NCI-H1417 treated with DMSO at 0.1 percent for 48 hours (cell line): ENCODE results near the gene PANX2.
"Not testable (repeated sequence)": the region's sequence is repeated elsewhere in the genome, so short reads cannot be mapped to it uniquely, and the experiment has no call there.

Source experiments
- DNase-seq: peaks from one replicate; lab custom pipeline; 2025; lab: John Stamatoyannopoulos, UW

Gene PANX2, protein sequence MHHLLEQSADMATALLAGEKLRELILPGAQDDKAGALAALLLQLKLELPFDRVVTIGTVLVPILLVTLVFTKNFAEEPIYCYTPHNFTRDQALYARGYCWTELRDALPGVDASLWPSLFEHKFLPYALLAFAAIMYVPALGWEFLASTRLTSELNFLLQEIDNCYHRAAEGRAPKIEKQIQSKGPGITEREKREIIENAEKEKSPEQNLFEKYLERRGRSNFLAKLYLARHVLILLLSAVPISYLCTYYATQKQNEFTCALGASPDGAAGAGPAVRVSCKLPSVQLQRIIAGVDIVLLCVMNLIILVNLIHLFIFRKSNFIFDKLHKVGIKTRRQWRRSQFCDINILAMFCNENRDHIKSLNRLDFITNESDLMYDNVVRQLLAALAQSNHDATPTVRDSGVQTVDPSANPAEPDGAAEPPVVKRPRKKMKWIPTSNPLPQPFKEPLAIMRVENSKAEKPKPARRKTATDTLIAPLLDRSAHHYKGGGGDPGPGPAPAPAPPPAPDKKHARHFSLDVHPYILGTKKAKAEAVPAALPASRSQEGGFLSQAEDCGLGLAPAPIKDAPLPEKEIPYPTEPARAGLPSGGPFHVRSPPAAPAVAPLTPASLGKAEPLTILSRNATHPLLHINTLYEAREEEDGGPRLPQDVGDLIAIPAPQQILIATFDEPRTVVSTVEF

DNA sequence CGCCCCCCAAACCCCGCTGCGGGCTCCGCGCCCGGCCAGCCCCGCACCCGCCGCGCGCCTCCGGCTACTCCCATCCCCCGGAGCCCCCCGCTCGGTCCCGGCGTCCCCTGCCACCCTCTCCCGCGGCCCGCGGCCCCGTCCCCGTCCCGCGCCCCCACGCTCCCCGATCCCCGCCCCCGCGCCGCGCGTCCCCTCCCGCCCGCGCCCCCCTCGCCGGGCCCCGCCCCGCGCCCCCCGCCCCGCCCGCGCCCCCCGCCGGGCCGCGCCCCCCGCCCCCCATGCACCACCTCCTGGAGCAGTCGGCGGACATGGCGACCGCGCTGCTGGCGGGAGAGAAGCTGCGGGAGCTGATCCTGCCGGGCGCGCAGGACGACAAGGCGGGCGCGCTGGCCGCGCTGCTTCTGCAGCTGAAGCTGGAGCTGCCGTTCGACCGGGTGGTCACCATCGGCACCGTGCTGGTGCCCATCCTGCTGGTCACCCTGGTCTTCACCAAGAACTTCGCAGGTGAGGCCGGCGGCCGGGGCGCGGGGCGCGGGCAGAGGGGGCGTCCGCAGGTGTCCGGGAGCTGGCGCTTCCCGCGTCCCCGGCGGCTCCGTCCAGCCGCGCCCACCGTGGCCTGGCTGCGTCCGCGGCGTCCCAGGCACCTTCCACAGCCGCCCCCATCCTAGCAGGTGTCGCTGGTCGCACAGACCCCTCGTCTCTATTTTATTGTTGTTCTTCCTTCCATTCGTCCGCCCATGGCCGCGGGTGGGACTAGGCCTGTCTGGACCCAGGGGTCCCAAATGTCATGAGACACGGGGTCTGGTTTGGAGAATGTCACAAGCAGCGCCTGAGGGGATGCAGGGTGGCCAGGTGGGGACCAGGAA lies at the start of gene PANX2:
TSS of gene PANX2 (plus strand) at position 279 of the 866 bp plus-strand sequence. CDS start at position 279, 0 bp downstream.
- DNase-seq, result no peak

DNA sequence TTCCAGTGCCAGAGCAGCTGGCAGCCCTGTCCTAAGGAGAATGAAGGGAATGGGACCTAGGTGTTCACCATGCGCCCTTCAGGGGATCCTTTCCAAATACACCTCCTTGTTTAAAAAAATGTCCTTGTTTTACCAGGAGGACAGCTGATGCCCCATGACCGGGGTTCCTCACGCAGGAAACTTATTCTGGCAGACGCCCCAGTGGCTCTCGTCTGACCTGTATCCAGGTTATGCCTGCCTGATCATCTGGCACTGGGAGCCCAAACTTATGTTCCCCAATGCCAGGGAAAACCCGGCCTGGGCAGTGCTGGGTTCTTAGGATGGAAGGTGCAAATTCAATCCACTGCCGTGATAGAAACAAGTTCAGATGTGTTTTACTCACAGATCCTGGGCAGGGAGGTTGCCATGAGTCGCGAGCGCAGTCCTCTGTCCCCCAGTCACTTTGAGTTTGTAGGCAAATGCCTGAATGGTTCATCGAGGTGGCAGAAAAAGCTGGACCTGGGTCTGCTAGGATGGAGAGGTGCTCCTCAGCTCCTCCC lies 49.3 kb upstream of the PANX2 start:
- no peak for DNase-seq

DNA sequence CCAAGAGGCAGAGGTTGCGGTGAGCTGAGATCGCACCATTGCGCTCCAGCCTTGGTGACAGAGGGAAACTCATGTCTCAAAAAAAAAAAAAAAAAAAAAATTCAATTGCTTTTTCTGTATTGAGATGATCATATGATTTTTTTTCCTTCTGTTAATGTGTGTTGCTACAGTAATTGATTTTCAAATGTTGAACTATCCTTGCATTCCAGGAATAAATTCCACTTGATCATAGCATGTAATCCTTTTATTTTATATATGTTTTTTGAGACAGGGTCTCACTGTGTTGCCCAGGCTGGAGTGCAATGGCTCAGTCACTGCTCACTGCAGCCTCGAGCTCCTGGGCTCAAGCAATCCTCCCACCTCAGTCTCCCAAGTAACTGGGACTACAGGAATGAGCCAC lies 47.4 kb upstream of the PANX2 start:
- no peak for DNase-seq

DNA sequence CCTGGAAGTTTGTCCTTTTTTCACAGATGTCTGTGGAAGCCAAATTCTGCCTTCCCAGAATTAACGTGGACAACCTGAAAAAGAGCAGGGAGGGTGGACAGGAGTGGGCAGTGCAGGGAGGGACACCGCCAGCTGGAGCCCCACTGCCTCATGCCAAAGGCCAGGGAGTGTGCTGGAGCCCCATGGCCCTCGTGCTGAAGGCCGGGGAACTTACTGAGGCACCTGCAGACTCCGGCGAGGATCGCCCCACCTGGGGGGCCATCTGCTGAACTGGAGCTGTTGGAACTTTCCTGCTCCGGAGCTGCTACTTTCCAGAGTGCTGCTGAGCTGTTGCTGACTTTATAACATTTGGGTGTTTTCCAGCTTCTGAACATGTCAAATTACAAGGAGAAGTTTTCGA lies 45.5 kb upstream of the PANX2 start:
- no peak for DNase-seq

DNA sequence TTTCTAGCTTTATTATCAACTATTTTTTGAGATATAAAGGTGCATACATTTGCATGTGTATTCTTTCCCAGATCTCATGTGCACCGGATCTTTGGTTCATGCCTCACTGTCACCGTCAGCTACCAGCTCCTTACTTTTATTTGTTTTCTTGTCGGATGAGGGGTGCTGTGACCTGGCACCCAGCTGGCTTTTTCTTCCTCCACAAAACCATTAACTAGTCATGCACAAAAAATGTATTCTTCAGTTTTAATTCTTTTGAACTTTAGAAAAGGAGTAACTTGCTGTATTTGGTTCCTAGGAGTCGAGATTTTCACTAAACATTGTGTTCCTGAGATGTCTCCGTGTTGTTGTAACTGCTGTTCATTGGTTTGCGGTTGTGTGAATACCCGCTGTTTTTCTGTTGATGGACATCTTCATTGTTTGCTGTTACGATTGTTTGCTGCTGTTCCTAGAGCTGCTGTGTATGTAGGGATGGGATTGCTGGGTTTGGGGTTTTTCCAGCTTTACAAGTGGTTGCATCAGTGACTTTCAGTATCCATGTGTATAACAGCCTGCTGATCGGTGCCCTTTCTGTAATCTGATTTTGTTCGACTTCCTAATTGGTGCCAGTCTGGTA lies 41.3 kb upstream of the PANX2 start:
- DNase-seq, result no peak

DNA sequence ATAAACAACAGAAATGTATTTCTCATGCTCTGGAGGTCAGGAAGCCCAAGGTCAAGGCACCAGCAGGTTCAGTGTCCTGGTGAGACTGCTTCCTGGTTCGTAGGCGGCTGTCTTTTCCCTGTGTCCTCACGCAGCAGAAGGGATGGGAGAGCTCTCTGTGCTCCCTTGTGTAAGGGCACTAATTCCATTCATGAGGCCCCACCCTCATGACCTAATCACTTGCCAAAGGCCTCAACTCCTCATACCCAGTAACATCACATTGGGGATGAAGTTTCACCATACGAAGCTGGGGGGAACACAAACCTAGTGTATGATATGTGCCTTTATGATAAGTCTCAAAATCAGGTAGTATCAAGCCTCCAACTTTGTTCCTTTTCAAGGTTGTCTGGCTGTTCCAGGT lies 38.6 kb upstream of the PANX2 start:
- no peak for DNase-seq

DNA sequence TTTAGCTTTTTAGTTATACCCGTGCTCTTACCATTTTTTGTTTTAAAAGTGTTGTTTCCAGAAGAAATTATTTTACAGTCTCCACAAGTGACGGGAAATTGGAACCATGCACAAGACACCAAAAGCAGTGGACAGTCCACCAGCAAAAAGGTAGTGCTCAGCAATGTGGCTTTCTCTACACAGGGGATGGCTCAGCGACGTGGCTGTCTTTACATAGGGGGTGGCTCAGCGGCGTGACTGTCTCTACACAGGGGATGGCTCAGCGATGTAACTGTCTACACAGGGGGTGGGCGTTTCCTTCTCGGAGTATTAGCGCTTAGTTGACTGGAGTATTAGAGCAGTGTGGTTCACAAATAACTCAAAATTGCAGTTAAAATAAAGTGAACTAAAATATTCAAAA lies 36.0 kb upstream of the PANX2 start:
- no peak for DNase-seq

DNA sequence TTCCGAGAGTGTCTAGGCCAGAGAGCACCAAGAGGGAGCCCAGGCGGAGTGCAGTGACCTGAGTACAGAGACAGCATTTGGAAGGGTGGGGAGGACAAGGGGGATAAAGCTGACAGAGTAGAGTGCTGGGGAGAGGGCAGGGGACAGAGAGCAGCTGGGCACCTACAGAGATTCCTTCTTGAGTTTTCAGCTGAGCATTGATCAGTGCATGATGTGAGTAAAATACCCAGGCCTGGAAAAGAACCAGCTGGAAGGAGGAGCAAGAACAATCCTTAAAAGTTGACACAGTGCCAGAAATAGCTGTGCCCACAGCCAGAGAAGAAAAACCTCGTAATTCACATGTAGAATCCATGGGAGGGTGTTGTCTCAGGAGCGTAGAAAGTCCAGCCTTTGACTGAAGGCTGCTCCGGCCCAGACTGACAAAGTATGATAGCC lies 33.9 kb upstream of the PANX2 start:
- no peak for DNase-seq

DNA sequence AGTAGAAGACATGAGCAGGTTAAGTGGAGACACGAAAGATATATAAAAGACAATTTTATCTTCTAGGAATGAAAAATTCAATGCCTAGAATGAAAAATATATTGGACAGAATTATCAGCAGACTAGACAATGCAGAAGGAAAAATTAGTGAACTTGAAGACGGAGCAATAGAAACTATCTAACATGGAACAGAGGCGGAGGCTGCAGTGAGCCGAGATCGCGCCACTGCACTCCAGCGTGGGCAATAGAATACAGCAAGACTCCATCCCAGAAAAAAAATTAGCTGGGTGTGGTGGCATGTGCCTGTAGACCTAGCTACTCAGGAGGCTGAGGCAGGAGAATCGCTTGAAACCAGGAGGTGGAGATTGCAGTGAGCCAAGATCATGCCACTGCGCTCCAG lies 33.3 kb upstream of the PANX2 start:
- DNase-seq, result not testable (repeated sequence)

DNA sequence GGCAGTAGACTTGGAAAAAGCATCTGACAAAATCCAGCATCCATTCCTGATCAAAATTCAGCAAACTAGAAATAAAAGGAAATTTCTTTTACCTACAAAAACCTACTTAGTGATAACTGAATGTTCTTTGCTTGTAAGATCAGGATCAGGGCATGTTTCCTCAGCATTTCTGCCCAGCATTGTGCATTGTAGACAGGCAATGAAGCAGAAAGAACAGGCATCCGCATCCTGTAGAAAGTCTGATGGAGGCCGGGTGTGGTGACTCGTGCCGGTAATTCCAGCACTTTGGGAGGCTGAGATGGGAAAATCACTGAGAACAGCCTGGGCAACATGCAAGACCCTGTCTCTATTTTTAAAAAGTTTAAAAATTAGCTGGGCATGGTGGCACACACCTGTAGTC lies 32.5 kb upstream of the PANX2 start:
- no peak for DNase-seq

DNA sequence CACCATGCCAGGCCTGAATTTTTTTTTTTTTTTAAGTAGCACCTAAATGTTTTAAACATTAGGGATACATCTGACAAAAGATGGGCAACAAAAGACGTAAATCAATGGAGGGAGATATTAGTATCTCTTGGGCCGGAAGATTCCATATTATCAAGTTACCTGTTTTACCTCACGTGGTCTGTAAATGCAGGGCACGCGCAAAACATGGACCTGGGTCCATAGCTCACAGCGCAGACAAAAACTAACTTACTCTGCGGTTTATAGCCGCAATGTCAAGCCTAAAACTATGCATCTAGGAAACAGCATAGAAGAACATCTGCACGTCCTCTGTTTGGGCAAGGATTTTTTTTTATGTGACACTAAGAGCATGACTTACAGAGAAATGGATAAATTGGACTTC lies 31.5 kb upstream of the PANX2 start:
- DNase-seq, result no peak

DNA sequence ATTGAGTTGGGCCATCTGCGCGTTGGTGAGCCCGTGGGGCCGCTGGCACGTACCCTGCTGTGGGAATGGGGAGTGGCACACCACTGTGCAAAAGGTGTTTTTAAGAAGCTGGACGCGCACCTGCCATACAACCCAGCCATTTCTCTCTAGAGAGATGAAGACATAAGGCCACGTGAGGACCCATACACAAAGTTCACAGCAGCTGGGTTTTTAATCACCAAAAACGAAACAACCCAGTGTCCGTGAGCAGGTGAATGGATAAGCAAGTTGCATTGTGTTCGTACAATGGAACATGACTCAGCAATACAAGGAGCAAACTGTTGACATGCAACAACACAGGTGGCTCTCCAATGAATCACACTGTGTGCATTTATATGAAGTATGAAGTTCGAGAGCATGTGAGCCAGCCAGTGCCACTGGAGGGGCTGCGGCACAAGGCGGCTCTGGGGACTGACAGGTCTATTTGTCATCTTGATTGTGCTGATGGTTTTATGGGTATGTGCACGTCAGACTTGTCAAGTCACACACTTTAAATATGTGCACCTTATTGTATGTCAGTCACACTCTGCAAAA lies 30.6 kb upstream of the PANX2 start:
- peak; percentile 89 for DNase-seq

DNA sequence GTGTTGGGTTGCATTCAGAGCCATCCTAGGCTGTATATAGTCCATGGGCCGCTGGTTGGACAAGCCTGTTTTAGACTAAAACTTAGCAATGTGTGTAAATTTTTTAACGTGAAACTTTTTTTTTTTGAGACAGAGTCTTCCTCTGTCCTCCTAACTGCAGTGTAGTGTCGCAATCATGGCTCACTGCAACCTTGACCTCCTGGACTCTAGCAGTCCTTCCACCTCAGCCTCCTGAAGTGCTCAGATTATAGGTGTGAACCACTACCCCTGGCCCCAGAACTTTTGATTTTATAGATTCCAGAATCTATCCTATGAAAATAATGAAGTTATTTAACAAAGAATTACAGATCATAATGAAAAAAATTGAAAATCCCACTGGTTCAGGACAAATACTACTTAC lies 29.9 kb upstream of the PANX2 start:
- DNase-seq, result no peak

DNA sequence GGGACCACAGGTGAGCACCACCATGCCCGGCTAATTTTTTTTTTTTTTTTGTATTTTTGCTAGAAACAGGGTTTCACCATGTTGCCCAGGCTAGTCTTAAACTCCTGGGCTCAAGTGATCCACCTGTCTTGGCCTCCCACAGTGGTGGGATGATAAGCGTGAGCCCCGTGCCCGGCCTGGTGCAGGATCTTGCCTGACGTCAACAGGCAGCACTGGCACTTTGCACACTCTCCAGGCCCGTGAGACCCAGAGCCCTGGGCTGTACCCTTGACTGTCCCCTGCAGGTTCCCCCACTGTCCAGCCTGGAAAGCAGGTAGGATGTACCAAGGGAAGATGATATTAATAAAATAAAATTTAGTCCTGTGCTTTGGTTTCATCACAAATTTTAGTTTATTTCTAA lies 29.1 kb upstream of the PANX2 start:
- no peak for DNase-seq

DNA sequence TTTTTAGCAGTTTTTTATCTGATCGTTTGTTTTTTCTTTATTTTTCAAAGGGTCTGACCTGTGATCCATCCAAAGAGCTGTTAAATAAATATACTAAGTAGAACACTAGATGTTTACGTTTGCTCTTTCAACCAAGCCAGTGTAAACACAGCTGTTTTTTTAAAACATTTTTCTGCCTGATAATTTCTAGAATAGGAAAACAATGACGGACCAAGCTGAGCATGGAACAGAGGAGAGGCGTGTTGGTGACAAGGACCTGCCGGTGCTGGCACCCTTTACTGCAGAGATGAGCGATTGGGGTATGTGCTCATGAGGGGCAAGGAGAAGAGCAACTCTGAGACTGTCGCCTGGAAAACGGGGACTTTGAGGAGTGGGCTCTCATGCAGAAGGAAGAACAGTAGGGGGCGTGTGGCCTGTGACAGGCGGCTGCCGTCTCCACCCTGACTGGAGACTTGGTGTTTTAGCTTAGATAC lies 28.6 kb upstream of the PANX2 start:
- DNase-seq, result no peak

DNA sequence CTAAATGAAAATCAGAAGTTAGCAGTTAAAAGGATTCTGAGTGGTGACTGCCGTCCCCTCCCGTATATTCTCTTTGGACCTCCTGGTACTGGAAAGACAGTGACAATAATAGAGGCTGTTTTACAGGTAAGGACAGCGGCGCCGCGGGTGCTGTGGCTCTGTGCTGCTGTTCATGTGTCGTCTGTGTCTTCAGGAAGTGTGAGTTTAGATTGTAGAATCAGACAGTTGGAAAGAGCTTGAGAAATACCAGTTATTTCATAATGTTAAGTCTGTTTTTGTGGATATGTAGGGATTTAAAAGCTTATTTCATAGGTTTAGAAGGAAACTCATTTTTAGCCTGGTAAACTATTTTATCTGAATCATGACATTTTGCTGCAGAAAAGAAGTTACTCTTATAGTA lies 27.4 kb upstream of the PANX2 start:
- no peak for DNase-seq

DNA sequence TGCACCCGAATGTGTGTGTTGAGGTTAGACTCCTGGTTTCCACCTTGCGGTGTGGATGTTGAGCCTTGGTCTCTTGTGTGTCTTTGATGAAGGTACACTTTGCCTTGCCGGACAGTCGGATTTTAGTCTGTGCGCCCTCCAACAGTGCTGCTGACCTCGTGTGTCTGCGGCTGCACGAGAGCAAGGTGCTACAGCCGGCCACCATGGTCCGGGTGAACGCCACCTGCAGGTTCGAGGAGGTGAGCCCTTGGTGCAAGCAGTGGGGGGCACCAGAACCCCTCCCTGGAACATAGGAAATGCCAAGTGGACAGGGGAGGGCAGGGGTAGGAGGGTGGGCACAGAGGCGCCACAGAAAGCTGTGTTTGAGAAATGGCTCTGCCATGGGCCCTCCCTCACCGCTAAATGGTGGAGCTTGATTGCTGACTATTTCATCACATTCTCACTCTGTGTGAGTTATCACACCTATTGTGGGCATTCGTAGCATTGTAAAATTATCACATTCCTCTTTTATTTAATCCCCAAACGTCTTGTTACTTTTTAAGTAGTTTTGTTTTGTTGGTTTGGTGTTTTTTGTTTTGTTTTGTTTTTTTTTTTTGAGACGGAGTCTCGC lies 26.4 kb upstream of the PANX2 start:
- DNase-seq, result no peak

DNA sequence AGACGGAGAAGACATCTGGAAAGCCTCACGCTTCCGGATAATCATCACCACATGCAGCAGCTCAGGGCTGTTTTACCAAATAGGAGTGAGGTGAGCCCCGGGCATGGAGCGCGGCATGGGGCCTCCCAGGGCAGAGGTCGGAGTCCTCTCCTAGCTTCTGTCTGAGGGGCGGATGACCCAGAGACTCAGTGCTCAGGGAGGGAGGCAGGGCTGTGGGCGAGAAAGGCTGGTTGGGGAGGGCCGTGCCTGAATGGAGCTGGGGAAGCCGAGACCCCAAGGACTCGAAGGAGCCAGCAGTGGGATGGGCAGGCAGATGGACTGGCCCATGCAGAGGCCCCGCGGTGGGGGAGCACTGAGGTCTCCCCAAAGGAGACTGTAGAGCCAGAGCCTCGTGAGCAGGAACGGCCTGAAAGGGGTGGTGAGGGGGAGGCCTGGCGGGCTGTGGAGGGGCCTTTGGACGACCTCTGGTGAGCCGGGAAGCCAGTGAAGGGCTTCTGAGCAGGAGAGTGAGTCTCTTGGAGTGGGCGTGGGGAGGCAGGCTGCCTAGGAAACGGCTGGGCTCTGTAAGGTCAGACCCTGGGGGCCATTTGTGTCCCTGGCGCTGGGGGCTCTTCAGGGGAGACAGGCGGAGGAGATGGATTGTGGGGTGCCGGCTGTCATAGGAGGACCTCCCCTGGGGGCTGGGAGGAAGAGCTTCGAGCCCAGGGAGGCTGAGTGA lies 24.7 kb upstream of the PANX2 start:
- no peak for DNase-seq

DNA sequence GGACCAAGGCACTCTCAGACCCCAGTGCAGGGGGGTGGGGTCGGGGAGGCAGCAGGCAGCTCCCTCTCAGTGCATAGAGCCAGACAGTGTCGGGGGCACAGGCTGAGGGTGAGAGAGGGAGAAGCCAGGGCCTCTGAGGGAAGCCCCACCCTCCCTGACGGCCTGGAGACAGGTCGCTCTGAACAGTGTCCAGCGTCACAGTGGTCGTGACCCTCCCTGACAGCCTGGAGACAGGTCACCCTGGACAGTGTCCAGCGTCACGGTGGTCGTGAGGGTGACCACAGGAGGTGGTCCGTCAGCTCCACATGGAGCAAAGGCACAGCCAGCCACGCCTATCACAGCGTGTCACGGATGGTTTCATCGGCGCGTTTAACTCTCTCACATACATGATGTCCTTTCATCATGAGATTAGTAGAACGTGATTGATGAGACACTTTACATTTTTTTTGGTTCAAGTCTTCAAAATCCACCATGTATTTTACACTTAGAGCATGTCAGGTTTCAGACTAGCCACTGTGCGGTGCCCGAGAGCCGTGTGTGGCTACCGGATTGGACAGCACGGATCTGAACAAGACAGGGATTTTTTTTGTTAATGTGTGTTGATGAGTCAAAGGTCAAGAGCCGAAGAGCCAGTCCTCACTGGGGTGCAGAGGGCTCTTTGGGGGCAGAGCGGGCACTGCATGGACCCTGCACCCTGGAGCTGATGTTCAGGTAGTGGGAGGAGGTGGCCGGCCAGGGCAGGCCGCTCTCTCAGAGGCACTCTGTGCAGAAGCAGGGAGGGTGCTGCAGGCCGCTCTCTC lies 23.9 kb upstream of the PANX2 start:
- DNase-seq, result no peak
